GM18507 (cell line): ENCODE measurements around the gene FFAR2.
"Not testable (repeated sequence)": the region's sequence is repeated elsewhere in the genome, so short reads cannot be mapped to it uniquely, and the experiment has no call there.

ENCODE experiments used
- DNase-seq: peaks from one replicate; pipeline ENCODE4 v3.0.0; 2011; ENCODE audit warnings: low read depth; ENCODE audit not compliant: insufficient read length; ENCODE audit errors: extremely low spot score
- FAIRE-seq: peaks from 2 replicates; lab custom pipeline; 2011; peaks lifted over from hg19 to GRCh38; lab: Jason Lieb, UNC

FFAR2 gene

GRCh38 chr19:35421362-35421761 lies 26.7 kb upstream of the FFAR2 start:
- FAIRE-seq (no peak), DNase-seq (no peak)

GRCh38 chr19:35423406-35423805 lies 24.7 kb upstream of the FFAR2 start:
- not testable (repeated sequence) for FAIRE-seq

GRCh38 chr19:35425682-35426081 lies 22.4 kb upstream of the FFAR2 start:
- FAIRE-seq (no peak), DNase-seq (no peak)

More at GRCh38 chr19:35423406-35423805, 24.7 kb upstream of the FFAR2 start:
- DNase-seq: not testable (repeated sequence)

DNA sequence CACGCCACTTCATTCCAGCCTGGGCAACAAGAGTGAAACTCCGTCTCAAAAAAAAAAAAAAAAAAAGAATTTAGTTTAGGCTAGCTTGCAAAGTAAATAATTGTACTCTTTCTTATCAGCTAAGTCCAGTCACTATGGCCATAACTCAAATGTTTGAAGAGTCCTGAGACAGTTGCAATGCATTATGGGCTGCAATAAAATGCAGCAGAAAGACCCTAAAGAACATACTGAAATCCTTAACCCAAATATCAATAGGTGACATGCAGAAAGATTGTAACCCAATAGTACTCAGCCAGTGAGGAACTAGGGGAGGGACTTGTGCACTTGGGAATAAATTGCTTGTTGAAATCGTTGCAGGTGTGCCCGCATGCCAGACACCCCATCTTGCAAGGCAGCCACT lies 20.9 kb upstream of the FFAR2 start:
- DNase-seq: no peak
- no peak for FAIRE-seq

GRCh38 chr19:35429698-35430408 lies 18.2 kb upstream of the FFAR2 start:
- DNase-seq (no peak), FAIRE-seq (no peak)

DNA sequence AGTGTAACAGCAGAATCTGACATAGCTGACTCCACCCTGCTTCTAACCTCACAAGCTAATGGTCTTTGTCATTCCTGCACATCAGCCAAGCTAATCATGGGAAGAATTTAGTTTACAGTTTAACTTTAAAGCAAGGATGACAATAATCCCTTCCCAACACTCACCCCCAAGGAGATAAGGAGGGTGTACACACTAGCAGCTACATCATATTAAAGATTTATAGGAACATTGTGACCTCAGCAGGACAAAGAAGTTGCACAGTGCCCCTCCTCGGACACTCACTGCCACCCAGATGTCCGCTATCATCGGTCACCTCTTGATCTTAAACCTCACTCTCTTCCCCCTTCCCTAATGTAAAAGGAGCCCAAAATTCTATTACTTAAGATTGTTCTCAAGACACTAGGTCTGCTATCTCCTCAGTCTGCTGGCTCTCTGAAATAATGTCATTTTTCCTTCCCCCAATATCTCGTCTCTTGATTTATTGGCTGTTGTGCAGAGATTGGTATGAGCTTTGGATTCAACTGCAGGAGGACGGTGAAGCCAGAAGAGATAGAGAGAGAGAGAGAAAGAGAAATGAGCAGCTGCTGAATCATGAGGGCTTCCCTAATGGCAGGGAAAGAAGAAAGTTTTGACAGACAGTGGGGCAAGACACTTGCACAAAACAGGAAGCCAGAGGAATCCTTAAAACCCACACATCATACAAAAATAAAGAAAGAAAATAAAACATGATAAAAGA lies 17.5 kb upstream of the FFAR2 start:
- DNase-seq (no peak), FAIRE-seq (no peak)

DNA sequence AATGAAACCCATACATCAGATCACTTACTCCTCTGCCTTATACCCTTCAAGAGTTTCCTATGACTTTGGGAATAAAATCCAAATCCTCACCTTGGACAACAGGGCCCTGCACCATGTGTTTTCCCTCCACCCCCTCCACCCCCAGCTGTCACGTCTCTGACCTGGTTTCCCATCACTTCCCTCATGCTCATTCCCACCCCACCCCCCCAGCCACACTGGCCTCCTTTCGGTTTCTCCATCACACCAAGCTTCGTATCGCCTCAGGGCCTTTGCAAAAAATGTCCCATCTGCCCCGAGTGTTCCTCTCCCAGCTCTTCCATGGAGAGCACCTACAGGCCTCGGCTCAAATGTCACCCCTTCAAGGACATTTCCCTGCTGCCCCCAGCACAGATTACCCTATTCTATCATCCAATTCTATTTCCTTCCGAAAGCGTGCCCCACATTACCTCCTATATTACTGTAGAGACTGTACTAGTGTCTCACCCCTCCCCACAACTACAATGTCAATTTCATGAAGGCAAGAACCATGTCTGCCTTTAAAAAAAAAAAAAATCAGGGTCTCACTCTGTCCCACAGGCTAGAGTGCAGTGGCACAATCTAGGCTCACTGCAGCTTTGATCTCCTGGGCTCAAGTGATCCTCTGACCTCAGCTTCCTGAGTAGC lies 16.8 kb upstream of the FFAR2 start:
- no peak for DNase-seq
- no peak for FAIRE-seq

DNA sequence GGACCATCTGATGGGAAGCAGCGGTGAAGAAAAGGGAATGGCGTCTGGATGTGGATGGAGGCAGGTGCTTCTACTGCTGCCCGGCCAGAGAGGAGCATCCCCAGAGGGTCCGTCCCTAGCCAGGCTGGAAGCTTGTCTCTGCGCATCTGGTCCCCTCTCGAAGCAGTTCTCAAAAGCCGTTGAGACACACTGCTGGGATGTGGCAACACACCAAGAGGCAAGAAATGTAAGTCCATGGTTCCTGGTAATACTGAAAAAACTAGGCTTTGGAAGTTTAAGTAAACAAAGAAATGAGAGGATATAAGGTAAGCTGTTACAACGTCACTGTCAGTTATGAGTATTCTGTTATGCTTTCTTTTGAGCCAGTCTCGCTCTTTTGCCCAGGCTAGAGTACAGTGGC lies 15.1 kb upstream of the FFAR2 start:
- FAIRE-seq (no peak), DNase-seq (no peak)

- no peak for DNase-seq
- no peak for FAIRE-seq
These were observed 14.6 kb upstream of the FFAR2 start for GRCh38 chr19:35433448-35433847.

- no peak for DNase-seq
- no peak for FAIRE-seq
These were observed 12.2 kb upstream of the FFAR2 start for GRCh38 chr19:35435896-35436295.

DNA sequence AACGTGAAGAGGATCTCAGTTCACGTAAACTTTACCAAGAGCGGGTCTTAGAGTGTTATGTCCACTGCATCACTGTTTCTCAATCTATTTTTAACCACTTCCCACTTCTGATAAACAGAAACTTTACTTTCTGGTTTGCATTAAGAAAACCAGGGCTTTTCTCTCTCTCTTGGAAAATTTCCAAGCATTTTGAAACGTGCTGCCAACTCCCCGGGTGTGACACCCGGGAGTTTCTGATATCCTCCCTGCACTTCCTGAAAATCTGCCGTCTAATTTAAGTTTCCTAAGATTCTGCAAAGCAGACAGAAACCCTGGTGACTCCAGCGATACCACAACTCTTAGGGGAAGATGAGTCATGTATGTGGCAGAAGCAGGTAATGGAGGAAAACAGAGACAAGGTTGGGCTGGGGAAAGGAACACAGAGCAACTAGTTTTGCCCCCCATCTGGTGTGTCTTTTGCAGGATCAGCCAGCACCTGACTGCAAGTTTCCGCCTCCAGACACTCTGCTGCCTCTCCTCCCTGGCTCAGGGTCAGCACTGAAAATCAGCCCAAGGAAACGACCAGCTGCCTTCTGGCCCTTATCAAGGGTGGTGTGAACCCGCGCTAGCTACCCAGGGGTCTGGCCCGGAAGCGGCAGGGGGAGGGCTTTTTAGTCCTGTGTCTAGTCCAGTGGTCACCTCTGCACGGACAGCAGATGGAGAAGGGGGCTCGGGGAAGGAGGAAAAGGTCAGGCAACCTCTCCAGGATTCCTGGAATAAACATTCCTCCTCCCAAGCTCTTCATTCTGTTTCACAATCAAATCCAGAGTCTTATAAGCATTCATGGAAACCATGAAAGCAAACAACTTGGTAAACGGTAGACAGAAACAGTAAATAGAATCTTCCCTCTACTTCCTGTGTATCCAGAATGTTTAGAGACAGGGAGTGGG lies 11.3 kb upstream of the FFAR2 start:
- DNase-seq: no peak
- FAIRE-seq: peak; percentile 87

GRCh38 chr19:35437406-35437951 lies 10.6 kb upstream of the FFAR2 start:
- FAIRE-seq (no peak), DNase-seq (no peak)

DNA sequence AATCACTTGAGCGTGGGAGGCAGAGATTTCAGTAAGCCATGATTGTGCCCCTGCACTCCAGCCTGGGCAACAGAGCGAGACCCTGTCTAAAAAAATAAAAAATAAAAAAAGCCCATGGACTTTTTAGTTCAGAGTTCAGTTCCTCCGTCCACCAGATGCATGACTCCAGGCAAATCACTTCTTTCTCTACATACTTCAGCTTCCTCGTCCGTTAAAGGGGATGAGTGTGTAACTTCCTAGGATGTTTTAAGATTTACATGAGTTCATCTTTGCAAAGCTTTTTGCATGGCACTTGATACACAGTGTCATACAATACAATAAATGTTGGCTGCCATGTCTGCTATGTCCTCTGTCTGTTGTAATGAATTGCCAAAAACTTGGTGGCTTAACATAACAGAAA lies 10.0 kb upstream of the FFAR2 start:
- FAIRE-seq: no peak
- DNase-seq: no peak

GRCh38 chr19:35438527-35438926 lies 9.5 kb upstream of the FFAR2 start:
- DNase-seq (no peak), FAIRE-seq (no peak)

- no peak for FAIRE-seq
- no peak for DNase-seq
These were observed 8.1 kb upstream of the FFAR2 start for GRCh38 chr19:35439921-35440320.

- FAIRE-seq: peak; percentile 72
- DNase-seq: no peak
These were observed 6.0 kb upstream of the FFAR2 start for GRCh38 chr19:35442091-35442490.

- DNase-seq: no peak
- no peak for FAIRE-seq
These were observed 3.3 kb upstream of the FFAR2 start for GRCh38 chr19:35444735-35445134.

DNA sequence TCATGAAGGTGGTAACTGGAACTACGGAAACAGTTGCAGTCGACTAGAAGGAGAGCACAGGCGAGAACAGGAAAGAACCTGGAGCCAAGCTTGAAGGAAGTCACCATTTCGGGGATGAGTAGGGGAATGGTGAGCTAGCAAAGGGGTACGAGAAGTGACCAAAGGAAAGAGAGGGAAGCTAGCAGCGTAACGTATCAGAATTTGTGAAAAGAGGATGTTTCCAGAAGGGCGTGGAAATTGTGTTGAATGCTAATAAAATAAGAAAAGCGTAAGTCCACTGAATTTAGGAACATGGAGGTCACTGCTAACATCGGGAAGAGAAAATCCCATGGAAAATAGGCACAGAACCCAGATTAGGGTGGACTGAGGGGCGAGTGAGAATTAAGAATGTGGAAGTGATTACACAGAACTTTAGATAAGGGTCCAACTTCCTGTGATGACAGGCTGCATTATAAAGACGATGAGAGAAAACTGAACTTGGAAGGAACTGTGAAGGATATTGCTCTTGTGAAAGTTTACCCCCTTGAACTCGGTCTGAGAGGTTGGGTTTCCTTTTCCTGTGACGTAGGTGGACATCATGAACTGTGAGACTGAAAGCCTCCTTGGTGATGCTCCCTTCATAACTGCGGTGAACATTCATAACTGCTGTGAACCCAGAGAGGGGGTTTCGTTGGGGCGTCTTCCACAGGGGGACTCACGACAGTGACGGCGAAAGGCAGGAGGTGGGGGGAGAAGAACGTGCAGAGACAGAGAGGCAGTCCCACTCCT lies 2.0 kb upstream of the FFAR2 start:
- FAIRE-seq: peak; percentile 88

More for the DNA sequence above, 2.0 kb upstream of the FFAR2 start:
- DNase-seq: no peak
